Lower leg skin (tissue), 4 donors: ENCODE results near the gene AMDHD1. TPM values are rescaled to one million over a fixed set of nuclear protein-coding genes. Genes with fewer than 3 reads are reported as not detected.

ENCODE experiments used
- DNase-seq, 2 donors: peaks; one replicate each; pipeline ENCODE4 v3.0.0-alpha.2; 2019; ENCODE audit warnings: low spot score in 2 of 2
- H3K4me3 ChIP-seq: fragments of 200-600 bp; sonication (generic); 2 replicates; pipeline ENCODE4 v1.5.1; 2017; ENCODE audit warnings: mild to moderate bottlenecking, low read depth; ENCODE audit not compliant: poor library complexity, severe bottlenecking
- CTCF ChIP-seq, 3 donors: fragments of 450-650 bp; IDR thresholded peaks; one replicate each; pipeline ENCODE4 v1.5.1; 2016; ENCODE audit warnings: antibody characterized with exemption in 3 of 3, mild to moderate bottlenecking in 3 of 3, moderate library complexity in 2 of 3
- POLR2A ChIP-seq, 2 donors: fragments of 450-650 bp; IDR thresholded peaks; one replicate each; pipeline ENCODE4 v1.6.1; 2016 to 2017; ENCODE audit warnings: antibody characterized with exemption in 2 of 2, mild to moderate bottlenecking in 1 of 2, moderate library complexity in 1 of 2
- WGBS, 2 donors: methylation state at CpG; one replicate each; pipeline ENCODE4 v1.1.5; 2018; 5-methylcytosine and 5-hydroxymethylcytosine counted together
- intact Hi-C: fragments of 100-400 bp; cut with DNase I; formaldehyde crosslinking; loops from one replicate; pipeline ENCODE4 v1.15.0; 2023; ENCODE audit warnings: low total_unique reads
- total RNA-seq, 4 donors: library from RNA; depleted of rRNA; stranded (reverse); fragments of >200 nt; gene quantifications; one replicate each; pipeline ENCODE4 v1.1.0, GENCODE V29; 2016

The AMDHD1 gene
- total RNA-seq, 4 donors from 2014 or later: 1.1 to 7.7 TPM; not detected in 2

GRCh38 chr12:95997276-95997675 lies 54.1 kb downstream of the AMDHD1 start:
- H3K4me3 ChIP-seq: no peak overlapping the region
- intact Hi-C loops: loop anchor here (5.0 kb wide), 1 partner anchor 180 kb away; no protein-coding TSS in a partner anchor
- DNase-seq: no peak
- no peak for TF ChIP-seq CTCF (IDR thresholded peaks at IDR 0.05)
- no peak for TF ChIP-seq POLR2A (IDR thresholded peaks at IDR 0.05)
- 80 to 84% methylated on average over 3 of the region's 3 CpGs for WGBS, 2 donors

GRCh38 chr12:95997911-95998510 lies 54.9 kb downstream of the AMDHD1 start:
- no peak overlapping the region for H3K4me3 ChIP-seq
- WGBS, 2 donors: 80 to 85% methylated on average over 5 of the region's 5 CpGs
- intact Hi-C loops: loop anchor here (5.0 kb wide), 1 partner anchor 181 kb away; no protein-coding TSS in a partner anchor
- no peak for TF ChIP-seq POLR2A (IDR thresholded peaks at IDR 0.05)
- no peak for DNase-seq

- intact Hi-C loops: loop anchor here (5.0 kb wide), 1 partner anchor 181 kb away; no protein-coding TSS in a partner anchor
- 36 to 41% methylated on average over 7 of the region's 7 CpGs for WGBS, 2 donors
- H3K4me3 ChIP-seq: no peak overlapping the region
- DNase-seq: no peak
- no peak for TF ChIP-seq CTCF (IDR thresholded peaks at IDR 0.05)
- TF ChIP-seq POLR2A (IDR thresholded peaks at IDR 0.05): no peak
Measured at GRCh38 chr12:95998611-95999286, 55.6 kb downstream of the AMDHD1 start.

GRCh38 chr12:95999484-95999883 lies 56.4 kb downstream of the AMDHD1 start:
- intact Hi-C loops: loop anchor here (5.0 kb wide), 1 partner anchor 182 kb away; no protein-coding TSS in a partner anchor
- no peak for DNase-seq
- 86 to 91% methylated on average over 5 of the region's 5 CpGs for WGBS, 2 donors
- H3K4me3 ChIP-seq: no peak overlapping the region
- TF ChIP-seq POLR2A (IDR thresholded peaks at IDR 0.05): no peak
- TF ChIP-seq CTCF (IDR thresholded peaks at IDR 0.05): no peak

- no peak for DNase-seq
- no peak for TF ChIP-seq POLR2A (IDR thresholded peaks at IDR 0.05)
- TF ChIP-seq CTCF (IDR thresholded peaks at IDR 0.05): no peak
- intact Hi-C loops: no loop called here
- WGBS, 2 donors: 81 to 89% methylated on average over 5 of the region's 5 CpGs
- H3K4me3 ChIP-seq: no peak overlapping the region
Measured at GRCh38 chr12:96000858-96001257, 57.7 kb downstream of the AMDHD1 start.

GRCh38 chr12:96006727-96007126 lies 63.6 kb downstream of the AMDHD1 start:
- TF ChIP-seq CTCF (IDR thresholded peaks at IDR 0.05) (no peak), POLR2A (IDR thresholded peaks at IDR 0.05) (no peak)
- intact Hi-C loops: no loop called here
- DNase-seq: no peak
- no peak overlapping the region for H3K4me3 ChIP-seq
- WGBS, 2 donors: 89 to 95% methylated on average over 1 of the region's 1 CpG
